BLaER1 treated with 17β-estradiol and CSF1 and Interleukin-3, amounts not matched to agents 10 nM and 100 nM (cell line): ENCODE measurements around the gene ZNF8.
"Not testable (repeated sequence)": the region's sequence is repeated elsewhere in the genome, so short reads cannot be mapped to it uniquely, and the experiment has no call there.

ENCODE experiments used
- H3K27ac ChIP-seq, 11 experiments: shearing (Covaris generic); formaldehyde crosslinking; 2 replicates each; pipeline ENCODE4 v1.8.1; 2022
- H3K27me3 ChIP-seq, 11 experiments: shearing (Covaris generic); formaldehyde crosslinking; 2 replicates each; pipeline ENCODE4 v1.8.1; 2022
- H3K36me3 ChIP-seq, 11 experiments: shearing (Covaris generic); formaldehyde crosslinking; 2 replicates each; pipeline ENCODE4 v1.8.1; 2022
- H3K4me1 ChIP-seq, 10 experiments: shearing (Covaris generic); formaldehyde crosslinking; 2 replicates each; pipeline ENCODE4 v1.8.1; 2022
- H3K4me2 ChIP-seq, 11 experiments: shearing (Covaris generic); formaldehyde crosslinking; 2 replicates each; pipeline ENCODE4 v1.8.1; 2022
- H3K4me3 ChIP-seq, 10 experiments: shearing (Covaris generic); formaldehyde crosslinking; 2 replicates each; pipeline ENCODE4 v1.8.1; 2022
- H3K9ac ChIP-seq, 11 experiments: shearing (Covaris generic); formaldehyde crosslinking; 2 replicates each; pipeline ENCODE4 v1.8.1; 2022
- H3K9me3 ChIP-seq, 11 experiments: shearing (Covaris generic); formaldehyde crosslinking; replicated peaks in 1 of 11; 2 replicates each; pipeline ENCODE4 v1.8.1; 2022
- H4K20me1 ChIP-seq, 11 experiments: shearing (Covaris generic); formaldehyde crosslinking; 2 replicates each; pipeline ENCODE4 v1.8.1; 2022
- Cebpa-rat ChIP-seq, 11 experiments: shearing (Covaris generic); IDR thresholded peaks; 2 replicates each; pipeline ENCODE4 v1.8.1; 2022

The ZNF8 gene

GRCh38 chr19:58278541-58279041 lies at the start of gene ZNF8:
ZNF8 (plus strand) TSS chr19:58278955; CDS start chr19:58279082, 127 bp downstream.
- H3K4me2 ChIP-seq: peak within 1 kb of the TSS; percentile 88 to 100 (median 95)

GRCh38 chr19:58229255-58229639 lies 49.5 kb upstream of the ZNF8 start:
- Histone ChIP-seq H3K9ac (peak overlapping the region; percentile 79 to 90 (median 86); a peak in 21 of 22 replicates), H3K27ac (peak overlapping the region in 10 of 11 experiments; percentile 77 to 92 (median 87); a peak in 19 of 22 replicates), H3K4me3 (peak overlapping the region; percentile 71 to 86 (median 79)), H4K20me1 (no peaks in the 10 kb centered on the region), H3K36me3 (peaks cover 48 to 50% (median 49%) of the 10 kb centered on the region in 11 experiments), H3K4me1 (peaks cover 18 to 28% (median 22%) of the 10 kb centered on the region in 10 experiments), H3K27me3 (no peaks in the 10 kb centered on the region), H3K4me2 (peak overlapping the region; percentile 86 to 98 (median 92)), H3K9me3 (peaks cover 76 to 85% (median 82%) of the 10 kb centered on the region in 11 experiments)
- no peak for TF ChIP-seq Cebpa-rat (IDR thresholded peaks at IDR 0.05)

More at GRCh38 chr19:58278541-58279041, at the start of gene ZNF8:
- peaks cover 64 to 79% (median 74%) of the 10 kb centered on the region in 11 experiments for H3K36me3 ChIP-seq
- peak within 1 kb of the TSS; percentile 77 to 99 (median 90) for H3K4me3 ChIP-seq
- peak within 1 kb of the TSS; percentile 88 to 99 (median 95) for H3K9ac ChIP-seq
- peaks cover 0 to 25% (median 0%) of the 10 kb centered on the region in 11 experiments; a peak in 5 of 22 replicates for H4K20me1 ChIP-seq
- H3K27ac ChIP-seq: peak within 1 kb of the TSS; percentile 89 to 97 (median 93)
- peaks cover 18 to 35% (median 27%) of the 10 kb centered on the region in 10 experiments for H3K4me1 ChIP-seq
- H3K27me3 ChIP-seq: no peaks in the 10 kb centered on the region
- peaks cover 75 to 88% (median 81%) of the 10 kb centered on the region in 11 experiments for H3K9me3 ChIP-seq
- no peak for TF ChIP-seq Cebpa-rat (IDR thresholded peaks at IDR 0.05)

GRCh38 chr19:58237324-58237723 lies 41.4 kb upstream of the ZNF8 start:
- H3K4me3 ChIP-seq: peak overlapping the region in 6 of 10 experiments; percentile 10 to 36 (median 26); a peak in 6 of 20 replicates
- no peak overlapping the region for H3K9ac ChIP-seq
- no peak overlapping the region for H3K27ac ChIP-seq
- no peak for TF ChIP-seq Cebpa-rat (IDR thresholded peaks at IDR 0.05)
- no peaks in the 10 kb centered on the region for H3K4me1 ChIP-seq
- peaks cover 99 to 100% (median 100%) of the 10 kb centered on the region in 11 experiments for H3K9me3 ChIP-seq
- peaks cover 99 to 100% (median 100%) of the 10 kb centered on the region in 11 experiments for H3K36me3 ChIP-seq
- no peak overlapping the region for H3K4me2 ChIP-seq
- no peaks in the 10 kb centered on the region for H3K27me3 ChIP-seq
- no peaks in the 10 kb centered on the region for H4K20me1 ChIP-seq

GRCh38 chr19:58243351-58243750 lies 35.4 kb upstream of the ZNF8 start:
- Histone ChIP-seq H3K27me3 (peaks cover 0 to 5% (median 0%) of the 10 kb centered on the region in 11 experiments; a peak in 1 of 22 replicates), H3K4me1 (no peaks in the 10 kb centered on the region), H3K27ac (no peak overlapping the region), H3K36me3 (peaks cover 100% of the 10 kb centered on the region in 11 experiments), H3K9me3 (peaks cover 100% of the 10 kb centered on the region in 11 experiments), H3K9ac (no peak overlapping the region), H4K20me1 (no peaks in the 10 kb centered on the region; a peak in 1 of 22 replicates), H3K4me3 (peak overlapping the region in 7 of 10 experiments; percentile 15 to 55 (median 29); a peak in 10 of 20 replicates), H3K4me2 (no peak overlapping the region)
- TF ChIP-seq Cebpa-rat (IDR thresholded peaks at IDR 0.05): no peak

- H4K20me1 ChIP-seq: no peaks in the 10 kb centered on the region
- no peak overlapping the region for H3K27ac ChIP-seq
- no peaks in the 10 kb centered on the region for H3K4me1 ChIP-seq
- peaks cover 0 to 6% (median 0%) of the 10 kb centered on the region in 11 experiments; a peak in 2 of 22 replicates for H3K27me3 ChIP-seq
- H3K9ac ChIP-seq: no peak overlapping the region
- peak overlapping the region; percentile 6 to 54 (median 34); a peak in 16 of 20 replicates for H3K4me3 ChIP-seq
- TF ChIP-seq Cebpa-rat (IDR thresholded peaks at IDR 0.05): no peak
- no peak overlapping the region for H3K4me2 ChIP-seq
- peaks cover 100% of the 10 kb centered on the region in 11 experiments for H3K36me3 ChIP-seq
- peaks cover 100% of the 10 kb centered on the region in 11 experiments for H3K9me3 ChIP-seq
Observed at GRCh38 chr19:58248886-58249285, 29.9 kb upstream of the ZNF8 start.

GRCh38 chr19:58252102-58252685 lies 26.6 kb upstream of the ZNF8 start:
- H3K4me3 ChIP-seq: peak overlapping the region in 9 of 10 experiments; percentile 0 to 55 (median 36); a peak in 12 of 20 replicates
- H3K4me1 ChIP-seq: no peaks in the 10 kb centered on the region
- TF ChIP-seq Cebpa-rat (IDR thresholded peaks at IDR 0.05): no peak
- H3K27me3 ChIP-seq: peaks cover 0 to 6% (median 0%) of the 10 kb centered on the region in 11 experiments; a peak in 2 of 22 replicates
- no peak overlapping the region for H3K4me2 ChIP-seq
- H3K27ac ChIP-seq: no peak overlapping the region
- no peaks in the 10 kb centered on the region for H4K20me1 ChIP-seq
- peaks cover 100% of the 10 kb centered on the region in 11 experiments for H3K9me3 ChIP-seq
- H3K9ac ChIP-seq: no peak overlapping the region
- peaks cover 100% of the 10 kb centered on the region in 11 experiments for H3K36me3 ChIP-seq

- not testable (repeated sequence) for H4K20me1 ChIP-seq, H3K4me2 ChIP-seq, H3K9ac ChIP-seq, H3K4me1 ChIP-seq, H3K27ac ChIP-seq, H3K27me3 ChIP-seq
- Histone ChIP-seq H3K9me3 (peaks cover 100% of the 10 kb centered on the region in 11 experiments), H3K4me3 (peak overlapping the region; percentile 18 to 55 (median 44); a peak in 15 of 20 replicates), H3K36me3 (peaks cover 100% of the 10 kb centered on the region in 11 experiments)
Observed at GRCh38 chr19:58258259-58258658, 20.5 kb upstream of the ZNF8 start.

GRCh38 chr19:58261600-58261967 lies 17.2 kb upstream of the ZNF8 start:
- no peaks in the 10 kb centered on the region for H3K4me1 ChIP-seq
- no peaks in the 10 kb centered on the region for H4K20me1 ChIP-seq
- peaks cover 0 to 9% (median 0%) of the 10 kb centered on the region in 11 experiments; a peak in 4 of 22 replicates for H3K27me3 ChIP-seq
- H3K27ac ChIP-seq: no peak overlapping the region
- H3K4me3 ChIP-seq: peak overlapping the region; percentile 27 to 58 (median 47); a peak in 18 of 20 replicates
- TF ChIP-seq Cebpa-rat (IDR thresholded peaks at IDR 0.05): no peak
- peaks cover 100% of the 10 kb centered on the region in 11 experiments for H3K9me3 ChIP-seq
- no peak overlapping the region for H3K4me2 ChIP-seq
- no peak overlapping the region for H3K9ac ChIP-seq
- peaks cover 100% of the 10 kb centered on the region in 11 experiments for H3K36me3 ChIP-seq
